GM12878 (cell line): ENCODE results near the gene COG1. TPM values are rescaled to one million over a fixed set of nuclear protein-coding genes. Genes with fewer than 3 reads are reported as not detected.

Source experiments
- EGR1 ChIP-seq, 2 experiments: IDR thresholded peaks; 1 replicate in 1 of 2; 2 replicates in 1 of 2; pipeline ENCODE4 v1.6.1; 2011 to 2012; ENCODE audit warnings: low read depth in 2 of 2, low read length in 2 of 2, borderline replicate concordance in 1 of 2, mild to moderate bottlenecking in 1 of 2, moderate library complexity in 1 of 2
- HCFC1 ChIP-seq: fragments of 150-350 bp; IDR thresholded peaks from 2 replicates; pipeline ENCODE4 v1.6.1; 2014; ENCODE audit warnings: low read length
- HDAC2 ChIP-seq: fragments of 200-600 bp; sonication (generic); IDR thresholded peaks from 2 replicates; pipeline ENCODE4 v1.6.1; 2017
- KAT2A ChIP-seq: conservative IDR thresholded peaks from 2 replicates; pipeline ENCODE4 v1.6.1; 2011; ENCODE audit warnings: low read depth, low read length; ENCODE audit not compliant: control insufficient read depth
- MAX ChIP-seq: IDR thresholded peaks from 2 replicates; pipeline ENCODE4 v1.6.1; 2012; ENCODE audit warnings: low read depth, low read length, improper control_type of control experiment
- MEF2B ChIP-seq: fragments of 450-650 bp; IDR thresholded peaks from 2 replicates; pipeline ENCODE4 v1.6.1; 2018; ENCODE audit warnings: mild to moderate bottlenecking, moderate library complexity; ENCODE audit not compliant: partially characterized antibody, poor library complexity, severe bottlenecking
- MYB ChIP-seq: fragments of 150-350 bp; IDR thresholded peaks from 2 replicates; pipeline ENCODE4 v1.6.1; 2014; ENCODE audit warnings: mild to moderate bottlenecking, low read depth, low read length, borderline replicate concordance
- NFIC ChIP-seq: IDR thresholded peaks from 2 replicates; pipeline ENCODE4 v1.6.1; 2012; ENCODE audit warnings: low read depth, mild to moderate bottlenecking, inconsistent platforms, low read length, moderate library complexity
- NFXL1 ChIP-seq: fragments of 450-650 bp; IDR thresholded peaks from 2 replicates; pipeline ENCODE4 v1.6.1; 2017; ENCODE audit warnings: antibody characterized with exemption, mild to moderate bottlenecking, borderline replicate concordance
- NR2C1 ChIP-seq: fragments of 450-650 bp; IDR thresholded peaks from 2 replicates; pipeline ENCODE4 v1.6.1; 2017; ENCODE audit warnings: antibody characterized with exemption, mild to moderate bottlenecking, moderate library complexity
- PAX5 ChIP-seq: IDR thresholded peaks from 2 replicates; pipeline ENCODE4 v1.6.1; 2011; ENCODE audit warnings: low read depth, low read length, borderline replicate concordance
- PML ChIP-seq: IDR thresholded peaks from 2 replicates; pipeline ENCODE4 v1.6.1; 2012; ENCODE audit warnings: low read length, inconsistent platforms
- POLR2AphosphoS5 ChIP-seq: IDR thresholded peaks from 2 replicates; pipeline ENCODE4 v1.6.1; 2011; ENCODE audit warnings: mild to moderate bottlenecking, low read length, inconsistent platforms
- RUNX3 ChIP-seq: IDR thresholded peaks from 2 replicates; pipeline ENCODE4 v1.6.1; 2012; ENCODE audit warnings: low read length, inconsistent platforms
- SMC3 ChIP-seq: IDR thresholded peaks from 2 replicates; pipeline ENCODE4 v1.6.1; 2011; ENCODE audit warnings: low read length, improper control_type of control experiment, borderline replicate concordance
- SP1 ChIP-seq: IDR thresholded peaks from one replicate; pipeline ENCODE4 v1.6.1; 2011; ENCODE audit warnings: low read depth, low read length
- SREBF1 ChIP-seq: IDR thresholded peaks from 2 replicates; pipeline ENCODE4 v1.6.1; 2012; ENCODE audit warnings: mild to moderate bottlenecking, low read length
- SUPT20H ChIP-seq: IDR thresholded peaks from 2 replicates; pipeline ENCODE4 v1.6.1; 2011; ENCODE audit warnings: low read depth, mild to moderate bottlenecking, low read length, moderate library complexity, borderline replicate concordance; ENCODE audit not compliant: control insufficient read depth
- TARDBP ChIP-seq: IDR thresholded peaks from 2 replicates; pipeline ENCODE4 v1.6.1; 2016; ENCODE audit warnings: borderline replicate concordance
- ZNF592 ChIP-seq: fragments of 450-650 bp; IDR thresholded peaks from 2 replicates; pipeline ENCODE4 v1.6.1; 2017; ENCODE audit warnings: mild to moderate bottlenecking, moderate library complexity
- ZZZ3 ChIP-seq: IDR thresholded peaks from 2 replicates; pipeline ENCODE4 v1.6.1; 2011; ENCODE audit warnings: low read depth; ENCODE audit not compliant: control insufficient read depth, insufficient read length
- polyA plus RNA-seq, 11 experiments: library from polyadenylated mRNA; depleted of rRNA in 4 of 11; unstranded in 6 of 11; stranded (reverse) in 5 of 11; fragments of >200 nt; fragmentation: Nextera tagmentation in 4 of 11; fragmentation: Illumina TruSeq in 1 of 11; extraction: Ambion mirVana in 4 of 11; extraction: Trizol in 1 of 11; gene quantifications; 1 replicate in 1 of 11; 2 replicates in 10 of 11; pipeline versions ENCODE4 v1.2.1 to v1.2.3, GENCODE V29; 2011 to 2016; ENCODE audit warnings: inconsistent platforms in 2 of 11, missing spikeins in 2 of 11, low read depth in 1 of 11
- total RNA-seq, 4 experiments: library from RNA; depleted of rRNA in 3 of 4; stranded (reverse); fragments of >200 nt in 3 of 4; fragmentation: Illumina TruSeq in 1 of 4; extraction: Trizol in 1 of 4; gene quantifications; 2 replicates each; pipeline versions ENCODE4 v1.2.1 to v1.2.3, GENCODE V29; 2013 to 2021
- TF ChIP-seq, protein P1 (sequence below): fragments of 450-650 bp; IDR thresholded peaks from 2 replicates; pipeline ENCODE4 v1.6.1; 2016; ENCODE audit warnings: mild to moderate bottlenecking, moderate library complexity, borderline replicate concordance
- TF ChIP-seq, protein P2 (sequence below): fragments of 450-650 bp; IDR thresholded peaks from 2 replicates; pipeline ENCODE4 v1.6.1; 2017; ENCODE audit warnings: borderline replicate concordance

COG1 gene
- total and polyA plus RNA-seq, 10 of the 15 experiments (the other 5 are each of a cell fraction or from before 2014, with no cell fraction given), result 10.5 to 24.1 (median 18.1) TPM

- TF ChIP-seq, protein P1, sequence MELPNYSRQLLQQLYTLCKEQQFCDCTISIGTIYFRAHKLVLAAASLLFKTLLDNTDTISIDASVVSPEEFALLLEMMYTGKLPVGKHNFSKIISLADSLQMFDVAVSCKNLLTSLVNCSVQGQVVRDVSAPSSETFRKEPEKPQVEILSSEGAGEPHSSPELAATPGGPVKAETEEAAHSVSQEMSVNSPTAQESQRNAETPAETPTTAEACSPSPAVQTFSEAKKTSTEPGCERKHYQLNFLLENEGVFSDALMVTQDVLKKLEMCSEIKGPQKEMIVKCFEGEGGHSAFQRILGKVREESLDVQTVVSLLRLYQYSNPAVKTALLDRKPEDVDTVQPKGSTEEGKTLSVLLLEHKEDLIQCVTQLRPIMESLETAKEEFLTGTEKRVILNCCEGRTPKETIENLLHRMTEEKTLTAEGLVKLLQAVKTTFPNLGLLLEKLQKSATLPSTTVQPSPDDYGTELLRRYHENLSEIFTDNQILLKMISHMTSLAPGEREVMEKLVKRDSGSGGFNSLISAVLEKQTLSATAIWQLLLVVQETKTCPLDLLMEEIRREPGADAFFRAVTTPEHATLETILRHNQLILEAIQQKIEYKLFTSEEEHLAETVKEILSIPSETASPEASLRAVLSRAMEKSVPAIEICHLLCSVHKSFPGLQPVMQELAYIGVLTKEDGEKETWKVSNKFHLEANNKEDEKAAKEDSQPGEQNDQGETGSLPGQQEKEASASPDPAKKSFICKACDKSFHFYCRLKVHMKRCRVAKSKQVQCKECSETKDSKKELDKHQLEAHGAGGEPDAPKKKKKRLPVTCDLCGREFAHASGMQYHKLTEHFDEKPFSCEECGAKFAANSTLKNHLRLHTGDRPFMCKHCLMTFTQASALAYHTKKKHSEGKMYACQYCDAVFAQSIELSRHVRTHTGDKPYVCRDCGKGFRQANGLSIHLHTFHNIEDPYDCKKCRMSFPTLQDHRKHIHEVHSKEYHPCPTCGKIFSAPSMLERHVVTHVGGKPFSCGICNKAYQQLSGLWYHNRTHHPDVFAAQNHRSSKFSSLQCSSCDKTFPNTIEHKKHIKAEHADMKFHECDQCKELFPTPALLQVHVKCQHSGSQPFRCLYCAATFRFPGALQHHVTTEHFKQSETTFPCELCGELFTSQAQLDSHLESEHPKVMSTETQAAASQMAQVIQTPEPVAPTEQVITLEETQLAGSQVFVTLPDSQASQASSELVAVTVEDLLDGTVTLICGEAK, result no peak
- no peak for TF ChIP-seq POLR2AphosphoS5
- TF ChIP-seq, protein P2, sequence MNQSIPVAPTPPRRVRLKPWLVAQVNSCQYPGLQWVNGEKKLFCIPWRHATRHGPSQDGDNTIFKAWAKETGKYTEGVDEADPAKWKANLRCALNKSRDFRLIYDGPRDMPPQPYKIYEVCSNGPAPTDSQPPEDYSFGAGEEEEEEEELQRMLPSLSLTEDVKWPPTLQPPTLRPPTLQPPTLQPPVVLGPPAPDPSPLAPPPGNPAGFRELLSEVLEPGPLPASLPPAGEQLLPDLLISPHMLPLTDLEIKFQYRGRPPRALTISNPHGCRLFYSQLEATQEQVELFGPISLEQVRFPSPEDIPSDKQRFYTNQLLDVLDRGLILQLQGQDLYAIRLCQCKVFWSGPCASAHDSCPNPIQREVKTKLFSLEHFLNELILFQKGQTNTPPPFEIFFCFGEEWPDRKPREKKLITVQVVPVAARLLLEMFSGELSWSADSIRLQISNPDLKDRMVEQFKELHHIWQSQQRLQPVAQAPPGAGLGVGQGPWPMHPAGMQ, result no peak
- TF ChIP-seq NFIC, result peak; percentile 69
- TF ChIP-seq NFXL1, result no peak
- TF ChIP-seq NR2C1, result no peak
- TF ChIP-seq RUNX3, result peak; percentile 75
- TF ChIP-seq ZNF592, result no peak
- no peak for TF ChIP-seq SP1
- TF ChIP-seq HDAC2, result no peak
- no peak for TF ChIP-seq SMC3
- TF ChIP-seq PAX5, result no peak
- TF ChIP-seq MEF2B, result no peak
- no peak for TF ChIP-seq HCFC1
- TF ChIP-seq EGR1 (IDR thresholded peaks at IDR 0.05; ENCODE audit: borderline replicate concordance in 1 of 2, low read depth in 2 of 2, low read length in 2 of 2), result no peak
- no peak for TF ChIP-seq MAX
- TF ChIP-seq ZZZ3, result no peak
- TF ChIP-seq SREBF1, result no peak
- no peak for TF ChIP-seq MYB
- TF ChIP-seq PML, result no peak
- no peak for TF ChIP-seq KAT2A
- TF ChIP-seq TARDBP, result no peak
- no peak for TF ChIP-seq SUPT20H
Observed at GRCh38 chr17:73227379-73227778, 34.5 kb downstream of the COG1 start (continued).
